Stimulated activated naive B cell treated with anti-CD40 and anti-IgM and Interleukin-4, amounts not matched to agents 10 μg/mL and 1 μg/mL and 100 μg/mL, for 72 hours (primary cell): Measurements from ENCODE around the gene CCR3.
"Not testable (repeated sequence)": the region's sequence is repeated elsewhere in the genome, so short reads cannot be mapped to it uniquely, and the experiment has no call there.

ENCODE experiments used
- ATAC-seq, 2 donors: fragments of 150-1000 bp; cut with Tn5 transposase; replicated peaks; 2 replicates each; pipeline ENCODE4 v1.10.0; 2021; ENCODE audit warnings: moderate library complexity in 1 of 2
- DNase-seq: peaks from one replicate; pipeline ENCODE4 v3.0.0; 2021
- H3K27ac Mint-ChIP-seq: one replicate; pipeline ENCODE4 v1.8.0; 2022; ENCODE audit warnings: mild to moderate bottlenecking, mixed read lengths
- H3K27me3 Mint-ChIP-seq, 2 donors: one replicate each; pipeline ENCODE4 v1.8.0; 2022; ENCODE audit warnings: mixed read lengths in 2 of 2
- H3K36me3 Mint-ChIP-seq, 2 donors: one replicate each; pipeline ENCODE4 v1.8.0; 2022; ENCODE audit warnings: mixed read lengths in 2 of 2, mild to moderate bottlenecking in 1 of 2
- H3K4me1 Mint-ChIP-seq, 2 donors: one replicate each; pipeline ENCODE4 v1.8.0; 2022; ENCODE audit warnings: mixed read lengths in 2 of 2, mild to moderate bottlenecking in 1 of 2
- H3K4me3 Mint-ChIP-seq, 2 donors: one replicate each; pipeline ENCODE4 v1.8.0; 2022; ENCODE audit warnings: mild to moderate bottlenecking in 2 of 2, mixed read lengths in 2 of 2, moderate library complexity in 1 of 2
- H3K9me3 Mint-ChIP-seq, 2 donors: one replicate each; pipeline ENCODE4 v1.8.0; 2022; ENCODE audit warnings: mixed read lengths in 2 of 2, mild to moderate bottlenecking in 1 of 2

CCR3 gene

GRCh38 chr3:46242120-46242519, at the start of gene CCR3:
CCR3 (plus strand) TSS chr3:46242460; CDS start chr3:46265159, 22,699 bp downstream.
- ATAC-seq (peak; percentile 84 to 91), DNase-seq (no peak)
- H3K27ac Mint-ChIP-seq, result no peak within 1 kb of the TSS
- peaks cover 0 to 8% of the 10 kb centered on the region in 2 donors for H3K27me3 Mint-ChIP-seq
- peaks cover 6 to 7% of the 10 kb centered on the region in 2 donors for H3K4me1 Mint-ChIP-seq
- no peaks in the 10 kb centered on the region for H3K9me3 Mint-ChIP-seq
- no peaks in the 10 kb centered on the region for H3K36me3 Mint-ChIP-seq
- no peak within 1 kb of the TSS for H3K4me3 Mint-ChIP-seq

- Mint-ChIP-seq H3K36me3 (peaks cover 8% of the 10 kb centered on the region in 2 donors), H3K9me3 (peaks cover 11 to 22% of the 10 kb centered on the region in 2 donors), H3K4me3 (no peak overlapping the region), H3K4me1 (peaks cover 15 to 19% of the 10 kb centered on the region in 2 donors), H3K27me3 (no peaks in the 10 kb centered on the region), H3K27ac (no peak overlapping the region)
- DNase-seq (no peak), ATAC-seq (no peak)
Measured at GRCh38 chr3:46192939-46193338, 49.3 kb upstream of the CCR3 start.

- Mint-ChIP-seq H3K27ac (no peak overlapping the region), H3K4me3 (no peak overlapping the region), H3K27me3 (no peaks in the 10 kb centered on the region), H3K36me3 (peaks cover 8% of the 10 kb centered on the region in 2 donors), H3K4me1 (peaks cover 11 to 14% of the 10 kb centered on the region in 2 donors), H3K9me3 (peaks cover 11 to 22% of the 10 kb centered on the region in 2 donors)
- DNase-seq (no peak), ATAC-seq (no peak)
Measured at GRCh38 chr3:46193436-46193835, 48.8 kb upstream of the CCR3 start.

GRCh38 chr3:46194868-46195553, 47.2 kb upstream of the CCR3 start:
- Mint-ChIP-seq H3K27ac (no peak overlapping the region), H3K4me3 (no peak overlapping the region), H3K36me3 (peaks cover 8% of the 10 kb centered on the region in 2 donors), H3K4me1 (peaks cover 9 to 13% of the 10 kb centered on the region in 2 donors), H3K9me3 (peaks cover 11 to 22% of the 10 kb centered on the region in 2 donors), H3K27me3 (no peaks in the 10 kb centered on the region)
- no peak for DNase-seq
- ATAC-seq, result no peak

- no peak for ATAC-seq
- H3K4me1 Mint-ChIP-seq, result peaks cover 6 to 7% of the 10 kb centered on the region in 2 donors
- H3K36me3 Mint-ChIP-seq, result peaks cover 8% of the 10 kb centered on the region in 2 donors
- H3K4me3 Mint-ChIP-seq, result no peak overlapping the region
- no peak overlapping the region for H3K27ac Mint-ChIP-seq
- no peaks in the 10 kb centered on the region for H3K27me3 Mint-ChIP-seq
- peaks cover 10 to 22% of the 10 kb centered on the region in 2 donors for H3K9me3 Mint-ChIP-seq
- no peak for DNase-seq
Measured at GRCh38 chr3:46196261-46196957, 45.9 kb upstream of the CCR3 start.

GRCh38 chr3:46200211-46200610, 42.0 kb upstream of the CCR3 start:
- peaks cover 0 to 3% of the 10 kb centered on the region in 2 donors for H3K9me3 Mint-ChIP-seq
- peaks cover 0 to 2% of the 10 kb centered on the region in 2 donors for H3K4me1 Mint-ChIP-seq
- DNase-seq (no peak), ATAC-seq (no peak)
- no peak overlapping the region for H3K4me3 Mint-ChIP-seq
- H3K27me3 Mint-ChIP-seq, result no peaks in the 10 kb centered on the region
- peaks cover 0 to 3% of the 10 kb centered on the region in 2 donors for H3K36me3 Mint-ChIP-seq
- no peak overlapping the region for H3K27ac Mint-ChIP-seq

- Mint-ChIP-seq H3K36me3 (peaks cover 0 to 3% of the 10 kb centered on the region in 2 donors), H3K27ac (no peak overlapping the region), H3K4me3 (no peak overlapping the region), H3K4me1 (peaks cover 0 to 2% of the 10 kb centered on the region in 2 donors), H3K9me3 (peaks cover 0 to 3% of the 10 kb centered on the region in 2 donors), H3K27me3 (no peaks in the 10 kb centered on the region)
- DNase-seq (no peak), ATAC-seq (no peak)
Measured at GRCh38 chr3:46200790-46201189, 41.5 kb upstream of the CCR3 start.

- no peaks in the 10 kb centered on the region for H3K27me3 Mint-ChIP-seq
- no peak for DNase-seq
- H3K36me3 Mint-ChIP-seq, result no peaks in the 10 kb centered on the region
- no peaks in the 10 kb centered on the region for H3K9me3 Mint-ChIP-seq
- no peak overlapping the region for H3K4me3 Mint-ChIP-seq
- H3K4me1 Mint-ChIP-seq, result peaks cover 2 to 10% of the 10 kb centered on the region in 2 donors
- H3K27ac Mint-ChIP-seq, result no peak overlapping the region
- ATAC-seq, result no peak
Measured at GRCh38 chr3:46202535-46202934, 39.7 kb upstream of the CCR3 start.

- H3K4me1 Mint-ChIP-seq, result peaks cover 12 to 21% of the 10 kb centered on the region in 2 donors
- no peaks in the 10 kb centered on the region for H3K9me3 Mint-ChIP-seq
- H3K27me3 Mint-ChIP-seq, result no peaks in the 10 kb centered on the region
- ATAC-seq (no peak), DNase-seq (no peak)
- H3K36me3 Mint-ChIP-seq, result no peaks in the 10 kb centered on the region
- no peak overlapping the region for H3K4me3 Mint-ChIP-seq
- peak overlapping the region; percentile 17 for H3K27ac Mint-ChIP-seq
Measured at GRCh38 chr3:46203681-46204080, 38.6 kb upstream of the CCR3 start.

- no peak overlapping the region for H3K27ac Mint-ChIP-seq
- H3K4me1 Mint-ChIP-seq, result peaks cover 19 to 31% of the 10 kb centered on the region in 2 donors
Measured at GRCh38 chr3:46205286-46205960, 36.8 kb upstream of the CCR3 start.

GRCh38 chr3:46206282-46207015, 35.8 kb upstream of the CCR3 start:
- Mint-ChIP-seq H3K9me3 (no peaks in the 10 kb centered on the region), H3K36me3 (no peaks in the 10 kb centered on the region), H3K4me3 (no peak overlapping the region), H3K27me3 (no peaks in the 10 kb centered on the region), H3K27ac (no peak overlapping the region), H3K4me1 (peaks cover 21 to 31% of the 10 kb centered on the region in 2 donors)
- ATAC-seq (no peak), DNase-seq (no peak)

More at GRCh38 chr3:46205286-46205960, 36.8 kb upstream of the CCR3 start:
- no peaks in the 10 kb centered on the region for H3K9me3 Mint-ChIP-seq
- H3K36me3 Mint-ChIP-seq, result no peaks in the 10 kb centered on the region
- H3K27me3 Mint-ChIP-seq, result no peaks in the 10 kb centered on the region
- no peak for ATAC-seq
- no peak for DNase-seq
- no peak overlapping the region for H3K4me3 Mint-ChIP-seq

- H3K9me3 Mint-ChIP-seq, H3K27me3 Mint-ChIP-seq, DNase-seq, H3K27ac Mint-ChIP-seq, ATAC-seq, H3K36me3 Mint-ChIP-seq, H3K4me3 Mint-ChIP-seq: not testable (repeated sequence)
- H3K4me1 Mint-ChIP-seq, result peaks cover 21 to 31% of the 10 kb centered on the region in 2 donors
Measured at GRCh38 chr3:46207514-46207913, 34.7 kb upstream of the CCR3 start.

GRCh38 chr3:46208167-46208704, 34.0 kb upstream of the CCR3 start, which contains the start of gene CCR1:
CCR1 (minus strand) TSS chr3:46208313; CDS start chr3:46204313, 4,000 bp downstream.
- H3K4me1 Mint-ChIP-seq, result peaks cover 21 to 31% of the 10 kb centered on the region in 2 donors
- H3K9me3 Mint-ChIP-seq, result no peaks in the 10 kb centered on the region
- ATAC-seq (peak; percentile 85 to 86), DNase-seq (peak; percentile 68)
- H3K27ac Mint-ChIP-seq, result peak within 1 kb of the TSS; percentile 72
- no peaks in the 10 kb centered on the region for H3K27me3 Mint-ChIP-seq
- H3K36me3 Mint-ChIP-seq, result no peaks in the 10 kb centered on the region
- peak within 1 kb of the TSS; percentile 11 to 36 for H3K4me3 Mint-ChIP-seq
